ENCODE measurements around the gene CCDC34. TPM values are rescaled to one million over a fixed set of nuclear protein-coding genes. Genes with fewer than 3 reads are reported as not detected.

The CCDC34 gene
- total and polyA plus RNA-seq, 2 of the 8 experiments (the other 6 are each of a cell fraction or from before 2014, with no cell fraction given): 7.7 to 24.3 TPM

DNA sequence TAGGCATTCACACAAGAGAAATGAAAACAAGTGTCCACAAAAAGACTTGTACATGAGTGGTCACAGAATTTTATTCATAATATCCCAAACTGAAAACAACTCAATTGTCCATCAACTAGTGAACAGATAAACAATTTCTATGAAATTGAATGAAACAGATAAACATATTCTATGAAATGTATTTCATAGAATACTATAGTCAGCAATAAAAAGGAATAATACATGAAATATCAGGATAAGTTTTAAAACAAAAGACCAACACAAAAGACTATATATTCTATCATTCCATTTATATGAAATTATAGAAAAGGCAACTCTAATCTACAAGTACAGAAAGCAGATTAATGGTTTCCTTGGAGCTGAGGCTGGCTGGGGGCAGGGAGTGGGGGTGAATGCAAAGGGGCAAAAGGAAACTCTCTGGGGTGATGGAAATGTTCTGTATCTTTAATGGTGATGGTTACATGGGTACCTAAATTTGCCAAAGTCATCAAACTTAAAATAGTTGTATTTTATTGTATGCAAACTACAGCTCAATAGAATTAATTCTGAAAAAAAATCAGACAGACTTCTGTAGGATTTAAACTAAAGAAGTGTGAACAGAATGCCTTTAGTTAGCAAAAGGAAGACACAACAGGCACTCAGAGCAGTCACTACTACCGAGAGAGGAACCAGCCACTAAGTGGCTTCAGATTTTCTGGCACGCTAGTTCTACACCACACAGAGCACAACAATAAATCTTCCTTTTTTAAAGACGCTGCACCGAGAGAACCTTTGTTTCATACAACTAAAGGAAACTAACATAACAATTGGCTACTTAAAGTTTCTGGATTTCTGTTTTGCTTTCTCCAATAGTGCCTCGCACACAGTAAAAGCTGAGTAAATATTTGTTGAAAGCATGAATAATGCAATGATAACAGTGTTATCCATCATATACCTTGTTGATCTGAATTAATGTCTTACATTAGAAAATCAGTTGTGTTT, 15.4 kb downstream of the CCDC34 start:
- no peak overlapping the region for H2BK12ac ChIP-seq (ENCODE audit: low read depth, low read length)
- no peak overlapping the region for H3K56ac ChIP-seq (replicated peaks; ENCODE audit: insufficient read length, low read depth, low read length)
- peak; percentile 89 for FAIRE-seq
- no peak overlapping the region for H4K91ac ChIP-seq (replicated peaks; ENCODE audit: insufficient read length, low read length)
- H4K20me1 ChIP-seq (replicated peaks in 1 of 2; ENCODE audit: control insufficient read depth in 1 of 2, insufficient read depth in 2 of 2, low read length in 2 of 2): no peaks in the 10 kb centered on the region
- no peak overlapping the region for H2BK120ac ChIP-seq (replicated peaks; ENCODE audit: low read depth, low read length)
- no peaks in the 10 kb centered on the region for H3K9me3 ChIP-seq (ENCODE audit: insufficient read depth in 2 of 2, low read depth in 1 of 2, low read length in 1 of 2)
- peaks cover 2% of the 10 kb centered on the region; the same call in 1 of the 2 replicates for H3K23me2 ChIP-seq (ENCODE audit: low read depth, low read length)
- H3K79me2 ChIP-seq (ENCODE audit: control insufficient read depth in 1 of 2, insufficient read depth in 2 of 2, low read length in 2 of 2): no peaks in the 10 kb centered on the region
- H3K4me1 ChIP-seq (replicated peaks in 1 of 4; ENCODE audit: control insufficient read depth in 3 of 4, insufficient read depth in 4 of 4, low read length in 3 of 4): peaks cover 0 to 25% (median 5%) of the 10 kb centered on the region in 4 experiments; a peak in 3 of 7 replicates
- H3K4ac ChIP-seq (replicated peaks; ENCODE audit: insufficient read length, low read depth, low read length): no peak overlapping the region
- no peak overlapping the region for H3K23ac ChIP-seq (ENCODE audit: insufficient read length)
- H3K9ac ChIP-seq (replicated peaks in 1 of 4; ENCODE audit: extremely low read depth in 1 of 4, low read depth in 3 of 4, low read length in 3 of 4): no peak overlapping the region
- no peak overlapping the region for H3K14ac ChIP-seq (ENCODE audit: insufficient read length)
- H2BK5ac ChIP-seq (ENCODE audit: low read depth, low read length): no peak overlapping the region
- ChIA-PET CTCF (ENCODE audit: partially characterized antibody) (interaction anchor here (0.5 to 1.1 kb wide), 2 partner anchors 63 to 146 kb away, joined by 3 read pairs; no protein-coding TSS in a partner anchor), POLR2A (ENCODE audit: partially characterized antibody) (interaction anchor here (0.9 to 1.7 kb wide), 3 partner anchors 18 to 125 kb away, joined by 4 read pairs; partner anchors contain the start of gene LGR4)
- peaks cover 0 to 8% (median 0%) of the 10 kb centered on the region in 4 experiments; a peak in 1 of 8 replicates for H3K36me3 ChIP-seq (ENCODE audit: control insufficient read depth in 2 of 4, insufficient read depth in 4 of 4, low read length in 3 of 4)
- H2AFZ ChIP-seq (ENCODE audit: low read length): no peak overlapping the region
- H3K4me2 ChIP-seq (ENCODE audit: insufficient read depth in 1 of 2, low read depth in 2 of 2, low read length in 2 of 2): peak overlapping the region; percentile 44 to 54; a peak in 3 of 4 replicates
- no peak for DNase-seq (ENCODE audit: low read depth in 1 of 2, low spot score in 2 of 2)
- no peak overlapping the region for H4K8ac ChIP-seq (ENCODE audit: extremely low read depth, insufficient read depth, low read length)
- no peak overlapping the region for H3K27ac ChIP-seq (ENCODE audit: low read depth, low read length)
- peak overlapping the region; percentile 79 for H4K5ac ChIP-seq (ENCODE audit: insufficient read length, low read depth, low read length)
- no peak overlapping the region for H2BK15ac ChIP-seq (ENCODE audit: low read length)
- H3K79me1 ChIP-seq (ENCODE audit: low read depth, low read length): no peaks in the 10 kb centered on the region
- WGBS, 2 experiments (ENCODE audit: extremely low coverage in 1 of 2, insufficient coverage in 1 of 2, insufficient read length in 1 of 2, insufficient replicate concordance in 2 of 2, low coverage in 1 of 2, low lambda C conversion rate in 2 of 2, missing lambda C conversion rate in 1 of 2): 2% methylated on average over 5 of the region's 5 CpGs; no CpG with 5 or more reads in 1 of the 2 experiments
- peak overlapping the region in 1 of 4 experiments; percentile 39; a peak in 2 of 8 replicates for H3K4me3 ChIP-seq (ENCODE audit: extremely low read depth in 1 of 4, insufficient read depth in 2 of 4, low read depth in 3 of 4, low read length in 4 of 4)
- no peaks in the 10 kb centered on the region for H3K27me3 ChIP-seq (replicated peaks in 1 of 4; ENCODE audit: control insufficient read depth in 3 of 4, extremely low read depth in 1 of 4, insufficient read depth in 3 of 4, low read length in 3 of 4)
- no peak overlapping the region; the same call in 1 of the 2 replicates for H3K18ac ChIP-seq (ENCODE audit: extremely low read depth, low read length)
- no peak overlapping the region for H2AK5ac ChIP-seq (ENCODE audit: low read depth, low read length)
- no peak overlapping the region for H2BK20ac ChIP-seq (ENCODE audit: low read length)
- TF ChIP-seq POU5F1 (IDR thresholded peaks at IDR 0.05; ENCODE audit: low read depth, low read length) (0 out of 2 replicates have a peak, but pooled peaks have one; percentile 23), NANOG (IDR thresholded peaks at IDR 0.05; ENCODE audit: insufficient read depth, low read depth, low read length, poor library complexity, severe bottlenecking) (peak; percentile 79), POLR2AphosphoS5 (IDR thresholded peaks at IDR 0.05; ENCODE audit: low read depth, low read length) (no peak), TCF12 (IDR thresholded peaks at IDR 0.05; ENCODE audit: low read depth, low read length) (no peak), SP1 (IDR thresholded peaks at IDR 0.05; ENCODE audit: low read depth, low read length) (peak; percentile 34; the same call in 1 of the 2 replicates), CTBP2 (IDR thresholded peaks at IDR 0.05; ENCODE audit: borderline replicate concordance, insufficient read depth, insufficient read length, low read length) (no peak), HDAC2 (IDR thresholded peaks at IDR 0.05; ENCODE audit: borderline replicate concordance in 1 of 2, low read depth in 2 of 2, low read length in 2 of 2) (peak; percentile 80 to 88; a peak in 2 of 4 replicates)

Data from H1 (cell line).